Stimulated activated CD4-positive, alpha-beta T cell treated with anti-CD3 and anti-CD28 coated beads, Interleukin-2, amount 100 ng/mL, for 4 hours (primary cell): ENCODE measurements around the gene SYT2.
"Not testable (repeated sequence)": the region's sequence is repeated elsewhere in the genome, so short reads cannot be mapped to it uniquely, and the experiment has no call there.

Experiments used
- DNase-seq: peaks from one replicate; pipeline ENCODE4 v3.0.0-alpha.2; 2020; ENCODE audit warnings: low read depth

SYT2 gene

GRCh38 chr1:202642619-202643291 lies 67.5 kb downstream of the SYT2 start:
- no peak for DNase-seq

- no peak for DNase-seq
Measured at GRCh38 chr1:202642212-202642611, 68.0 kb downstream of the SYT2 start.

- no peak for DNase-seq
Measured at GRCh38 chr1:202639500-202639899, 70.8 kb downstream of the SYT2 start.

GRCh38 chr1:202638701-202639305 lies 71.5 kb downstream of the SYT2 start:
- not testable (repeated sequence) for DNase-seq

GRCh38 chr1:202638019-202638700 lies 72.1 kb downstream of the SYT2 start:
- DNase-seq: no peak

GRCh38 chr1:202637321-202638018 lies 72.8 kb downstream of the SYT2 start:
- DNase-seq: not testable (repeated sequence)

- not testable (repeated sequence) for DNase-seq
Measured at GRCh38 chr1:202636171-202636570, 74.1 kb downstream of the SYT2 start.

- DNase-seq: no peak
Measured at GRCh38 chr1:202632241-202632640, 78.0 kb downstream of the SYT2 start.

GRCh38 chr1:202631076-202631923 lies 79.0 kb downstream of the SYT2 start:
- DNase-seq: no peak

GRCh38 chr1:202630541-202630940 lies 79.7 kb downstream of the SYT2 start:
- no peak for DNase-seq

GRCh38 chr1:202630096-202630495 lies 80.2 kb downstream of the SYT2 start:
- not testable (repeated sequence) for DNase-seq

GRCh38 chr1:202629257-202629811 lies 80.9 kb downstream of the SYT2 start:
- peak; percentile 2 for DNase-seq

- DNase-seq: no peak
Measured at GRCh38 chr1:202628646-202629215, 81.5 kb downstream of the SYT2 start.

- DNase-seq: no peak
Measured at GRCh38 chr1:202627841-202628565, 82.3 kb downstream of the SYT2 start.

- DNase-seq: not testable (repeated sequence)
Measured at GRCh38 chr1:202627036-202627435, 83.2 kb downstream of the SYT2 start.

- DNase-seq: peak; percentile 9
Measured at GRCh38 chr1:202625416-202626360, 84.6 kb downstream of the SYT2 start.

GRCh38 chr1:202624781-202625108 lies 85.5 kb downstream of the SYT2 start:
- no peak for DNase-seq

GRCh38 chr1:202624088-202624780 lies 86.0 kb downstream of the SYT2 start:
- no peak for DNase-seq

- not testable (repeated sequence) for DNase-seq
Measured at GRCh38 chr1:202623476-202623875, 86.8 kb downstream of the SYT2 start.
